D341Med (cell line): Measurements from ENCODE around the gene FKTN.
"Not testable (repeated sequence)": the region's sequence is repeated elsewhere in the genome, so short reads cannot be mapped to it uniquely, and the experiment has no call there.

Experiments used
- DNase-seq: peaks from one replicate; pipeline ENCODE4 v3.0.0; 2012; ENCODE audit warnings: low spot score

The FKTN gene

DNA sequence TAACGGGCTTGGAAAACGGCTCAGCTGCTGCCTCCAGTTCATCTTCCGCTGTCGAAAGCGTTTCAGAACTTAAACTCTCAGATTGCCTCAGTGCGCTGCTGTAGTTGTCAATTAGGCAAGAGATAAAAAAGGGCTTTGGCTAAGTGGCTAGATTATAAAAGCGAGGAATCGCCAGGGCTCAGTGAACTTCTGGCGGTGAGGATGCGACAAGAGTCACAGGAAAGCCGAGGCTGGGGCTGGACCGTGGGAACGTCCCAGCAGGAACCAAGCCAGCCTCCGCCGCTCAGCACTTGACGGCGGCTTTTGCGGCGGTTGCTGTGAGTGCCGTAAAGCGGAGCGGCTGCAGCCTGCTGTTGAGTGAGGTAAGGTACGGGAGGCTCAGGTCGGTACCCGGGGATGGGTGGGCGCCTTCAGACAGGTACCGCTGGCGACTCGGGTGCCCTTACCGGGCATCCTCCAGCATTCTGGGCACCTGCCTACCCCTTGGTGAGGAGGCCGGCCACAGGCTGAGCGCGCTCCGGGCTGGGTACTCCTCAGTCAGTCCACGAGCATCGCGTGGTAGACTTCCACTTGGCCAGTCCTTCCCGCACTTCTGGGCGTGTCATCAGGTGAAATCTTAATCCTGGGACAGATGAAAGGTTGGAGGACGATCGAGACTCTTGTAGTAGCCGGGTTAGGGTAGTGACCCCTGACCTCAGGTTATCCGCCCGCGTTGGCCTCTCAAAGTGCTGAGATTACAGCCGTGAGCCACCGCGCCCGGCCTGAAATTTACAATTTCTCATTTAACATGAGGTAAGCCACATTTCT lies at the start of gene FKTN:
TSS of gene FKTN (plus strand) at position 328 of the 807 bp plus-strand sequence. CDS start 16,902 bp downstream, outside the sequence.
- DNase-seq, result peak; percentile 93

DNA sequence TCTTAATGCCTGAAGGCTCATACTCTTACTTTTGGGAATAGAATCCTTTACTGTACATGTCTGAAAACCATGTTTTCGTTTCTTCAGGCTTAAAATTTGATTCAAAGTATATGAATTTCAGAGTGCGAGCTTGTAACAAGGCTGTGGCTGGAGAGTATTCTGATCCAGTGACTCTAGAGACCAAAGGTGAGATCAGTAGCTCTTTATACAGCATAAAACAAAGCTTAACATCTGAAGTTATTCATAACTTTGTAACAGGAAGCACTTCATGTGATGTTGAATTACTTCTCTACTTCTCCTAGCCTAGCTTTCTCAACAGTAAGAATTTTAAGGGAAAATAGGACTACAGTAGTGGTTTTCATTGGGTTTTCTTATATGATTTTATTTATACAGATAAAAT lies 49.4 kb upstream of the FKTN start:
- no peak for DNase-seq

DNA sequence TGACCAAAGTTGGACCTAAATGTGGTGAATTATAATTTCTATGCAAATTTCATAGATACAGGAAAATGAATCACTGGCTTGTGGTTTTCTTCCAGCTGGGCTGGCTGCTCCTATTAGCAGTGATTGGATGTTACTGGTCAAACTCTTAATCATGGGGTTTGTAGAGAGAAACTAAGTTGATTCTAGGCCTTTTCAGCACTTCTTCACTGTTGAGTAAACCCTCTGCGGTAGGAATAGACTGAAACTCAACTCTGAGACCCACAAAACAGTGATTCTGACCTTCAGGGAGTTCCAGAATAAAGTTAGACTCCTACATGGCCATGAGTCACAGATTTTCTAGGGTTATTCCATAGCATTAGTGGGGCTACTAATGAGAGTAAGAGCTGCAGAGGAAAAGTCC lies 47.9 kb upstream of the FKTN start:
- no peak for DNase-seq

DNA sequence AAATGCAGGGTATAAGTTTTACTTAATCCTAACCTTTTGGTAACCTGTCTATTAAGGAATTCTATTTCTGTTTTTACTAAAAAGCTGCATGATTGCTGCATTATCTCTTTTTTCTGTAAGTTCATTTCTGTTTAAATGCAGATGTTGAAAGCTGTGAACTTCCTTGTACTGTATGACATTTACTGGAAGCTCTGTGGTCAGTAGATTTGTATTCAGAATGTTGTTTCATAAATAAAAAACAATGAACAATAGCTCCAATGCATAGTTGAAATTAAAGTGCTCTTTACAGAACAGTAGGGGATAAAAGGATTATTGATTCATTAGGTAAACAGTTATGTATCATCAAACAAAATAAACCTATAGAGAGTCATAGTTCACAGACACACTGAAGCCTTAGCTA lies 46.5 kb upstream of the FKTN start:
- no peak for DNase-seq

DNA sequence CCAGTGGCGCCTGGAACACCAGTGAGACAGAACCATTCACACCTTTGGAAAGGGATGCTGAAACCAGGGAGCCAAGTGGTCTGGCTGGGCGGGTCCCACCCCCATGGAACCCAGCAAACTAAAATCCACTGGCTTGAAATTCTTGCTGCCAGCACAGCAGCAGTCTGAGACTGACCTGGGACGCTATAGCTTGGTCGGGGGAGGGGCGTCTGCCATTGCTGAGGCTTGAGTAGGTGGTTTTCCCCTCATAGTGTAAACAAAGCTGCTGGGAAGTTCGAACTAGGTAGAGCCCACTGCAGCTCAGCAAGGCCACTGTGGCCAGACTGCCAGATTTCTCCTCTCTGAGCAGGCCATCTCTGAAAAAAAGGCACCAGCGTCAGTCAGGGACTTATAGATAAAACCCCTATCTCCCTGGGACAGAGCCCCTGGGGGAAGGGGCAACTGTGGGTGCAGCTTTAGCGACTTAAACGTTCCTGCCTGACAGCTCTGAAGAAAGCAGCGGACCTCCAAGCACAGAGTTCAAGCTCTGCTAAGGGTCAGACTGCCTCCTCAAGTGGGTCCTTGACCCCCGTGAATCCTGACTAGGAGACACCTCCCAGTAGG lies 42.0 kb upstream of the FKTN start:
- DNase-seq, result no peak

DNA sequence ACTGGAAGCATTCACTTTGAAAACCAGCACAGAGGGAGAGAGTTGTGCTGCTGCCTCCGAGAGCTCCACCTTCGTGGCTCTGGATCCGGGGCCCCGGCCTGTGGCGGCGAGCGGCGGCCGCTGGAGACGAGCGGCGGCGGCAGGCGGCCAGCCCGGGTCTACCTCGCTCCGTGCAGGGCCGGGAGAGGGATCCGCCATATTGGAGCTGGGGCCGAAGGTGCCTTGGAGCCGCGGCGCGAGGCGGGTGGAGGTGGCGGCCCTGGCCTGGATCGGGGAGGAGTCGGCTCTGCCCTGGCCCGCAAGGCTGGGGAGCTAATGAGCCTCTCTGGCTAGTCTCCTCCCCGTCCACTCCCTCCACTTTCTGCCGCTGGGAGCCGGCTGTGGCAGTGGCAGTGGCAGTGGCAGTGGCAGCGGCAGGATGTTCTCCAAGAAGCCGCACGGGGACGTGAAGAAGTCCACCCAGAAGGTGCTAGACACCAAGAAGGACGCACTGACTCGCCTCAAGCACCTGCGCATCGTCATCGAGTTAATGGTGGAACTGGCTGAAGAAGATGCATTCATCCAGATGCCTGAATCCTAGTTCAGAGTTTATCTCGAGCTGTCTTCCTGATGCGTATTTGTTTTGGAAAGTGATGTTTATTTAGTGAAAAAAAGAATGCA lies 38.1 kb upstream of the FKTN start:
- peak; percentile 21 for DNase-seq

DNA sequence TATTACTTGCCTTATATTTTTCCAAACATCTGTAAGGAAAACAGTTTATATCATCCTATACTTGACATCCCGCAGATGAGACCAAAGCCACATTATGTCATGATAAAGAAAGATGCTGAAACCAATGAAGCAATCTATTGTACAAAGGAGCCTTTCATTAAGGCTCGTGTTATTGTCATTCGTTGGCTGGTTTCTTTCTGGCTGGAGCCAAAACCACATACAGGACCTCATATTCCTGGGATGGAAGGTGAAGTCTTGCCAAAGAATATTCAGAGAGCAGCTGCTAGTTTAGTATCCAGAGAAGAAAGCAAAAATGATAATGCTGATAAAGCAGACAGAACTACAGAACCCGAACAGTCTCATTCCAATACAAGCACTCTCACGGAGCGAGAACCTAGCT lies 36.9 kb upstream of the FKTN start:
- not testable (repeated sequence) for DNase-seq

DNA sequence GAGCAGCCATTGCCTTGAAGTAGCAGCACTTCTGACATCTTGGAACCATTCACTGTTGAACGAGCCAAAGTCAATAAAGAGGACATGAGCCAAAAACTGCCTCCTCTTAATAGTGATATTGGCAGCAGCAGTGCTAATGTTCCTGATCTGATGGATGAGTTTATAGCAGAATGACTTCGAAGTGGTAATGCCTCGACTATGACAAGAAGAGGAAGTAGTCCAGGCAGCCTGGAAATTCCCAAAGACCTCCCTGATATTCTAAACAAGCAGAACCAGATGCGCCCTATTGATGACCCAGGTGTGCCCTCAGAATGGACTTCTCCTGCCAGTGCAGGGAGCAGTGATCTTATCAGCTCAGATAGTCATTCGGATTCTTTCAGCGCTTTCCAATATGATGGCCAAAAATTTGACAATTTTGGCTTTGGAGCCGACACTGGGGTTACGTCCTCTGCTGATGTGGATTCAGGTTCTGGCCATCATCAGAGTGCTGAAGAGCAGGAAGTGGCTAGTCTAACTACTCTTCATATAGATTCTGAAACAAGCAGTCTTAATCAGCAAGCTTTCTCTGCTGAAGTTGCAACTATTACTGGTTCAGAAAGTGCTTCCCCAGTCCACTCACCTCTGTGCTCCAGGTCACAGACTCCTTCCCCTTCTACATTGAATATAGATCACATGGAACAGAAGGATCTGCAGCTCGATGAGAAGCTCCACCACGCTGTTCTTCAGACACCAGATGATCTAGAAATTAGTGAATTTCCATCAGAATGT lies 35.1 kb upstream of the FKTN start:
- DNase-seq, result not testable (repeated sequence)

DNA sequence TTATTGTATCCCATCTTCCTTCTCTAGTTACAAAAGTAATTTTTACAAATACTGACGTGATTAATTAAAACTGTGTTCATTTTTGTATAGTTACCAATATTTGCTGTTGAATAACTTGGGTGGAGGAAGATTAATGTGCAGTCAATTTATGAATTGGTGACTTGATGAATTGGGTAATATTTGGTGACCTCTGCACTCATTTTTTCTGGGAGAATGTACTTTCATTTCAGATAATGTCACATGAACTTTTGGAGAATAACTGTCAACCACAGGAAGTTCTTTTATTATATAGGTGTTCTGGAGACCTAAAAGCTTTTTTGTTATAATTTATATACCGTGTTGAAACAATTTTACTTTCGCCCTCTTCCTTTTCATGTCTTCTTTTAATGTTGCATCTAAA lies 26.4 kb upstream of the FKTN start:
- no peak for DNase-seq

DNA sequence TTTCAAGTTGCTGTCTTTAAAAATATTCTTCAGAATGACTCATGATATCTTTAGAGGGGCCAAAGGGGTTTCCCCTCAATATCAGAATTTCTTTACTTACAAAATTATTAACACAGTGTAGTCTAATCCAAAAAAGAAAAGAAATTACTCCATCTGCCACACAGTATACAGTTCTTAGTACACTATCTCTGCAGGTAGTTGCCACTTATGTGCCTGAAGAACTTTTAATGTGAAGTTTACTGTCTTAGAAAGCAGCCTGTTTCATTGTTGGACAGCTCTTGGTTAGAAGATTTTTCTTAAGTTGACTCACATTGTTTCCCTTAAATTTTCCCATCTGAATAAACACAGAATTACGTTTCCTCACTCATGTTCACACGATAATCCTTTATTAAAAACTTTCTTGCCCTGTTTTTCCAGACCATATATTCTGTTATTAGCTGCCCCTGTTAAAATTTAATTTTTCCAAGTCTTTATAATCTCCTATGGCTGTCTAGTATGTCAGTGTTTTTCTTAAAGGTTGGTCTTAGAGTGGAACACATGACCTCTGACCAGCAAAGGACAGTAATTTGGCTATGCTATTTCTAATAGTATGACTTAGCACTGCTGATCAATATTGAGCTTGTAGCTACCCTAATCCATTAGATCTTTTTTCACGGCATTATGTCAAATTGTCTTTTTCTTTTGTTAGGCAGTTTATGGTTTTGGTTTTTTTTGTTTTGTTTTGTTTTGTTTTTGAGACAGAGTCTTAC lies 21.8 kb upstream of the FKTN start:
- no peak for DNase-seq

DNA sequence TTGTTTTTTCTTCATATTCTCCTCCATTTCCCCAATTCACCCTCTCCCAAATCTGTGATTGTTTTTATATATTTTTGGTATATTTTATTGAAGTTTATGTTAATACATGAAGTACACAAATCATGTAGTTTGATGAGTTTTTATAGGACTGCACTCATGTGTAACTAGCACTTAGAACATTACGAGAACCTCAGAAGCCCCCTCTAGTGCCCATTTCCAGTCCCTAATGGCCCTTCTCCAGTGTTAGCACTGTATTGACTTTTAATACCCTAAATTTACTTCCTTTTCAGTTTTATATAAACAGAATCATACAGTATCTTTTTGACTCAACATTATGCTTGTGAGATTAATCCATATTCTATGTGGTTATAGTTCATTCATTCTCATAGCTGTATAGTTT lies 18.5 kb upstream of the FKTN start:
- DNase-seq, result no peak

DNA sequence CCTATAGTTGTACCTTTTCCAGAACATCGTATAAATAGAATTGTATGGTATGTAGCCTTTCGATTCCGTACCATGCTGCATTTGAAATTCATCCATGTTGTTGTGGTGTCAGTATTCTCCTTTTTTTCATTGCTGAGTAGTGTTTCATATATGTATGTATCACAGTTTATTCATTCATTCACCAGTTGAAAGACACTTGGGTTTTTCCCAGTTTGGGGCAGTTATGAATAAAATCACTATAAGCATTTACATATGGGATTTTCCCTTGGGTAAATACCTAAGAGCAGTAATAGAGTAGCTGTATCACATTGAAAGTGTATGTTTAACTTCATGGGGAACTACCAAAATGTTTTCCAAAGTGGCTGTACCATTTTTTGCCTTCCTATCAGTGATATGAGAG lies 16.1 kb upstream of the FKTN start:
- DNase-seq, result no peak

DNA sequence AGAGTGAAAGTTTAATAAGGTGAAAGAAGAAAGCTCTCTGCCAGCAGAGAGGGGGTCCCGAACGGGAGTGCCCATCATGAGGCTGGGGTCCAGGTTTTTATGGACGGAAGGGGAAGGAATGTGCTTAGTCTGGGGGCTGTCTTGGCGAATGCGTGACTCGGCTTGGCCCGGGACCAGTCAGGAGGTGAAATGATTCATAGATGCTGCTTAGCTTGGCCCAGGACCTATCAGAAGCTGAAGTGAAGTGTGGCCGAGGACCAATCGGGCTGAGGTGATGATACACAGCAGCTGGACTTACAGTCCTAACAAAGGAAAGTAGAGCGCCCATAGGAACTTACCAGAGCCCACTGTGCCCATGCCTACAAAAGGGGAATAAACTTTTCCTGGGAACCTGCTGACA lies 3.9 kb upstream of the FKTN start:
- no peak for DNase-seq

DNA sequence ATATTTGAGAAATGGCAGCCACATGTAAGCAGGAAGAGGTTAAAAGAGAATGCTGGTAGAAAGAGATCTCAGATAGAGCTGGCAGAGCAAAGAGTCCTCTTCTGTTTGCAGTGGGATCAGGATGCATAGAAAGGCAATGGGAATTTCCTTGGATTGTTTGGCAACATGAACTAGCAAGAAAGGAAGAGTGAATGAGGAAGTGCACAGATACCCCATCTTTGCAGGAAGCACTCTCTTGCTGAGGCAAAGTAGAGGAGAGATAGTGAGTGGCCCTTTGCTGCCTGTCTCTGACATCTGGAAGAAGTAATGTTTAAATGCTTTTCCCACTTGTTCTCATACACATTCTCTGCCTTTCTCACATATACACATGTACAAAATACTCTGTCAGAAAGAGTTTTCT lies 14.5 kb downstream of the FKTN start:
- DNase-seq, result no peak

DNA sequence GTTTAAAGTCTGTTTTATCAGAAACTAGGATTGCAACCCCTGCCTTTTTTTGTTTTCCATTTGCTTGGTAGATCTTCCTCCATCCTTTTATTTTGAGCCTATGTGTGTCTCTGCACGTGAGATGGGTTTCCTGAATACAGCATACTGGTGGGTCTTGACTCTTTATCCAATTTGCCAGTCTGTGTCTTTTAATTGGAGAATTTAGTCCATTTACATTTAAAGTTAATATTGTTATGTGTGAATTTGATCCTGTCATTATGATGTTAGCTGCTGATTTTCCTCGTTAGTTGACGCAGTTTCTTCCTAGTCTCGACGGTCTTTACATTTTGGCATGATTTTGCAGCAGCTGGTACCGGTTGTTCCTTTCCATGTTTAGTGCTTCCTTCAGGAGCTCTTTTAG lies 22.0 kb downstream of the FKTN start:
- not testable (repeated sequence) for DNase-seq

DNA sequence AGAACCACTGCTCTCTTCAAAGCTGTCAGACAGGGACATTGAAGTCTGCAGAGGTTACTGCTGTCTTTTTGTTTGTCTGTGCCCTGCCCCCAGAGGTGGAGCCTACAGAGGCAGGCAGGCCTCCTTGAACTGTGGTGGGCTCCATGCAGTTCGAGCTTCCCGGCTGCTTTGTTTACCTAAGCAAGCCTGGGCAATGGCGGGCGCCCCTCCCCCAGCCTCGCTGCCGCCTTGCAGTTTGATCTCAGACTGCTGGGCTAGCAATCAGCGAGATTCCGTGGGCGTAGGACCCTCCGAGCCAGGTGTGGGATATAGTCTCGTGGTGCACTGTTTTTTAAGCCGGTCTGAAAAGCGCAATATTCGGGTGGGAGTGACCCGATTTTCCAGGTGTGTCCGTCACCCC lies 23.6 kb downstream of the FKTN start:
- DNase-seq, result not testable (repeated sequence)

DNA sequence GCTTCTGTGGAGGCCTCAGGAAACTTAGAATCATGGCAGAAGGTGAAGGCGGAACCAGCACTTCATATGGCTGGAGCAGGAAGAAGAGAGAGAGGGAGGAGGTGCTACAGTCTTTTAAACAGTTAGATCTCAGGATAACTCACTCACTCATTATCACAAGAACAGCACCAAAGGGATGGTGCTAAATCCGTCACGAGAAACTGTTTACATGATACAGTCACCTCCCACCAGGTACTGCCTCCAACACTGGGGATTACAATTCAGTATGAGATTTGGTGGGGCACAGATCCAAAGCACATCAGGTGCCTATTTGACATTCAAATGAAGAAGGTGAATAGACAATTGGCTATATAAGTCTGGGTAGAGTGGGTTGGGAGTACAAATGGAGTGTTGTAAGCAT lies 35.2 kb downstream of the FKTN start:
- DNase-seq, result no peak

DNA sequence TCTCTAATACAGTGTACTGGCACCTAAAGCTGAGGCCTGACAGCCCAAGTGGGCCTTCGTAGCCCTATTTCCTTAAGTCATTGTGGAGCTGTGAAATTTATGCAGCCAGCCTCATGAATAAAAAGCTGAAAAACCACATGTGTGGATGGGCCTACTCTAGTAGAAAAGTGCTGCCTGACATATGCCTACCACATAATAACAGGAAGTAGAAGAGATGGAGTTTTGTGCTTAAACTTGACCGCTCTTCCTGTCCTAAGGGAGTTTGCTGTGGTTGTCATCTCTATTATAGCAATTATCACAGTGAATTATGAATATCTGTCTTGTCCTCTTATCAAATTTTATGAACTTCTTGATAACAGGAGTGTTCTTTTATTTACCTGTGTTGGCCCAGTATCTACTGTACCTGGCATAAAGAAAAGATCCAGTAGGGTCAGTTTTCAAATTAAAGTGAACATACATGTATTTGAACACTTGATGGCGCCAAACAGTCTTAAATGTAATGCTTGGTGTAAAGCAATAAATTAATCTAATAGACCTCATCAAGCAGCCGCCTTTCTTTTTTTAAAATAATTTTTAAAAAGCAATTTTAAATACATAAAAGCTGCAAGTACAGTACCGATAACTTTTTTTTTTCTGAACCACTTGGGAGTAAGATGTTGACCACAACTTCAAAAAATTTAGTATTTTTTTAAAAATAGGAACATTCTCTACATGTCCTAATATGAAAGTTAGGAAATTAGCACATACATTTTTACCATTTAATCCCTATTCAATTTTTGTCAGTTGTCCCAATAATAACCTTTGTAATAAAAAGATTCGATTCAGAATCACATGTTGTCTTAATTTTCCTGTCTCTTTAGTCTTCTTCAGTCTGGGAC lies 51.0 kb downstream of the FKTN start:
- DNase-seq, result peak; percentile 45

DNA sequence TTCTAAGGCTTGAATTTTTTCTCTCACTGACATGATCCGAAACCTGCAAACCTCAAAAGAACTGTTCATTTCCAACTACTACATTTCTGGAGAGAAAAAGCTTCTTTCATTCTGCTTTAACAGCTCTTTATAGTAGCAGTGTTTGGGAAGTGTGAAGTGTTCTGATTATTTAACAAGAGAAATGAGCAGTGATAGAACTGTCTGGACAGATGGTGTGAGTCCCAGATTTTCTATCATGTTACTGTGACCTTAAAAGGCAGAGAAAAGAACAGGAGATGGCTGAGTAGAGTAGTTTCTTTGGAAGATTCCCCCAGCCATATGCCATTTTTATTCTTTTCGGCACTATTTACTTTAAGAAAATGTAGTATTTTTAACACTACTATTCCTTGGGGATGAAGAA lies 63.1 kb downstream of the FKTN start:
- DNase-seq, result no peak

DNA sequence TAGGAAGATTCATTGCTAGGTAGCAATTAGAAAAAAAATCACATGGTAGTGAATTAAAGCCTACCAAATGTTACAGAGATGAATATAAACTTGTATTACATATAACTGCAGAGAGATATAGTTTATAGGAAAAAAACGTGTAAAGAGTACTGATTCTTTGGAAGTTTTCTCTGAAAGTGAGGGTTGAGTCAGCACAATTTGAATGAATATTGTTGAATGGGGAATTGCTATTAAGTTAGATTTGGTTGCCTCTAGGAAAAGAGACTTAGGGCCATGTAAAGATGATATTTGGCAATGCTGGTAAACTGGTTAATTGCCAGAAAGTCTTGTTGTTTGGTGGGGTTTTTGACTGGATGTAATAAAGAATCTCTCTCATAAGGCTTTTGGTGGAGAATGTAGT lies 67.2 kb downstream of the FKTN start:
- no peak for DNase-seq

DNA sequence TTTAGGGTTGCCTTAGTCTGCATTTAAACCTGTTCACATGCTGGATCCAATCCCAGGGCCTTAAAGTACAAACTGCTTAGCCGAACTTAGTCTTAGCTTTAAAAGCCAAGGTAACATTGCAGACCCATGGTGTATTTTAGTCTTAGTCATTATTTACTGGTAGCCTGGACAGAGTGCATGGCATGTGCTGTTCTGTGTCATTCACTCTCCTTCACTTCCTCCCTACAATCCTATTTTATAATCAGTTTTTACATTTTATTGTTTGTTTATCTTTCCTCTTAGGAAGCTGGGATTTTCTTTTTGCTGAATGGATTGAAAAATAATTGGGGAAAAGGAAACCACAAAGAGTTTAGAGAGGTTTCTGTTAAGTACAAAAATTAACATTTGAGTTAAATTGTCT lies 74.9 kb downstream of the FKTN start:
- DNase-seq, result no peak
